ENCODE data around the gene RBM28.

The RBM28 gene

DNA sequence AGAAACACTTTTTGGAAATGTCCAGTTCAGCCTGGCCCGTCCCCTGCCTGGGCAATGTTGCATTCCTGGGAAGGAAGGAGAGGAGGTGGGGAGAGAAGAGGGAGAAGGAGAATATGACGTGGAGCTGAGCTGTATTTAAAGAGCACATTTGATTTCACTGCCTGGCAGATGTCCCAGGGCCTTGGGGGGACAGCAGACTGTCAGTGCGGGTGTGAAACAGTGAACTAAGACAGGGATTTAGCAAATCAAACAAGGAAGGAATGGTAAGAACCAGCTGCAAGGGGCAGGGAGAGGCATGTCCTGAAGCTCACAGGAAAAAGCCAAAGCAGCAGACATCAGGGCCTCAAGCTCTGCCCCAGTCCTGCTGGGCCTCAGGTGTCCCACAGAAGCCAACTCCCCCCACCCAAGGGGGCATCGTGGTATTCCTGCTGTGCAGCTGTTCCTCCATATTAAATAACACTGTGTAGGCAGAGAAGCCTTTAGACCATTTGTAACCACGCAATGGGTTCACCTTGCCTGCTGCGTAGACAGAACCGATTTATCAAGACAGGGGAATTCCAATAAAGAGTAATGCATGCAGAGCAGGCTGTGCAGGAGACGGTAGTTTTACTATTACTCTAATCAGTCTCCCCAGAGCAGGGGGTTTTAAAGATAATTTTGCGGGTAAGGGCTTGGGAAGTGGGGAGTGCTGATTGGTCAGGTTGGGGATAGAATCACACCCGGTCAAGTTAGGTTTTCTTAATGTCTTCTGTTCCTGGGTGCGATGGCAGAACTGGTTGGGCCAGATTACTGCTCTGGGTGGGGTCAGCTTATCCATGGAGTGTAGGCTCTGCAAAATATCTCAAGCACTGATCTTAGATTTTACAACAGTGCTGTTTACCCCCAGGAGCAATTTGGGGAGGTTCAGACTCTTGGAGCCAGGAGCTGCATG is 84.3 kb downstream of the RBM28 start:
- DNase-seq (ENCODE audit: low read depth in 2 of 2) = no peak

DNA sequence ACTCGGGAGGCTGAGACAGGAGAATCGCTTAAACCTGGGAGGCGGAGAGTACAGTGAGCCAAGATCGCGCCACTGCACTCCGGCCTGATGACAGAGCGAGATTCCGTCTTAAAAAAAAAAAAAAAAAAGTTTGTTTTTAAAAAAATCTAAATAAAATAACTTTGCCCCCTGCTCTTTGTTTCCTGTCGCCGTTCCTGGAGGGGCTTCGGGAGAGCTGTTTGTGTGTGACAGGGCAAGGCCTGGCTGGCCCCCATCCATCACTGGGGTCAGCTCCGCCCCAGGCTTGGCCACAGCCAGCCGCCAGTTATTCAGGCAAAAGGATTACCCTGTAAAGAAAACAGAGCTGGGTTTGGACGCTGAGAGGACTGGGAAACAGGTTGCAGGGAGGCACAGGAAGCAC is 86.2 kb downstream of the RBM28 start:
- no peak for DNase-seq (ENCODE audit: low read depth in 2 of 2)

DNA sequence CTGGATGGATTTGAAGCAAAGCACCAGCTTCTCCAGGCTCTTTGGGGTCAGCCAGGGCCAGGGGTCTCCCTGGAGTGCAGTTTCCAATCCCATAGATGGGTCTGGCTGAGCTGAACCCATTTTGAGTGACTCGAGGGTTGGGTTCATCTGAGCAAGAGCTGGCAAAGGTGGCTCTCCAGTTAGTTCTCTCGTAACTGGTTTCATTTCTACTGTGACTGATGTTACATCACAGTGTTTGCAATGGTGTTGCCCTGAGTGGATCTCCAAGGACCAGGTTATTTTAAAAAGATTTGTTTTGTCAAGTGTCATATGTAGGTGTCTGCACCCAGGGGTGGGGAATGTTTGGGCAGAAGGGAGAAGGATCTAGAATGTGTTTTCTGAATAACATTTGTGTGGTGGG is 88.4 kb downstream of the RBM28 start:
- no peak for DNase-seq (ENCODE audit: low read depth in 2 of 2)

DNA sequence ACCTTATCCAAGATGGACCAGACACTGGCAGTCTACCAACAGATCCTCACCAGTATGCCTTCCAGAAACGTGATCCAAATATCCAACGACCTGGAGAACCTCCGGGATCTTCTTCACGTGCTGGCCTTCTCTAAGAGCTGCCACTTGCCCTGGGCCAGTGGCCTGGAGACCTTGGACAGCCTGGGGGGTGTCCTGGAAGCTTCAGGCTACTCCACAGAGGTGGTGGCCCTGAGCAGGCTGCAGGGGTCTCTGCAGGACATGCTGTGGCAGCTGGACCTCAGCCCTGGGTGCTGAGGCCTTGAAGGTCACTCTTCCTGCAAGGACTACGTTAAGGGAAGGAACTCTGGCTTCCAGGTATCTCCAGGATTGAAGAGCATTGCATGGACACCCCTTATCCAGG is 89.2 kb downstream of the RBM28 start:
- no peak for DNase-seq (ENCODE audit: low read depth in 2 of 2)

DNA sequence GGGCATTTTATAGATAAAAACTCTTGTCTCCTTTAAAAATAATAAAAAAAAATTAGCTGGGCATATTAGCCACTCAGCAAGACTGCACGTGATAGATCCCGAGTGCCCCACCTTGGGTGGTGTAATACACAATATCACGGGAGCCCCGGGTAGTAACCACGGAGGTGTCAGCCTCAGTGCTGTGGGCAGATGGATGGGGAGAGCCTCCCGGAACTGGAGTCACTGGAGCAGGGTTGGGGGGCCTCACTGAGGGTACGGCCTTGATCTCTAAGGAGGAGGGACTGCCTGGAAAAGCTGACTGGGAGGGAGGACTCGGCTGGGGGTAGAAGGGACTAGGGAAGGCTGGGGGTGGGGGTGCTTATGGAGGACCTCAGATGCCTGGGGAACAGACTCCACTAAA is 90.0 kb downstream of the RBM28 start:
- DNase-seq (ENCODE audit: low read depth in 2 of 2) = no peak

DNA sequence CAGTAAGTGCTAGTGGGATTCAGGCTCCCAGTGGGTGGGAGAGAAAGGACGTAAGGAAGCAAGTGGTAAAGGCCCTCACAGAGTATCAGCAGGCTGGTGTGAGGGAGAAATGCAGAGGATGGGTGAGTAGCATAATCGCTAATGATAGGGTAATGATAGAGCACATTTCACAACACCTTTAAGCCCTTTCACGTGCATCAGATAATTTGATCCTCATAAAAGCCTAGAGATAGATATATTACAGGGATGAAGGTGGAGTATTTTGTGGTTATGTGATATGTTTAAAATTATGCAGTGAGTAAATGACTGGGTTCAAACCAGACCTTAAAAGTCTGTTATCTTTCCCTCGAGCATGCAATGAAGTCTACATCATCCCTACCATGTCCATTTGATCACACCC is 92.4 kb downstream of the RBM28 start:
- no peak for DNase-seq (ENCODE audit: low read depth in 2 of 2)

Data from stimulated activated CD8-positive, alpha-beta memory T cell treated with anti-CD3 and anti-CD28 coated beads, Interleukin-2, amount 100 ng/mL, for 1 hour (primary cell).